Osteoblast (primary cell): Measurements from ENCODE around the gene SDHAF2. TPM values are rescaled to one million over a fixed set of nuclear protein-coding genes. Genes with fewer than 3 reads are reported as not detected.

Experiments
- DNase-seq: peaks from one replicate; pipeline ENCODE4 v3.0.0; 2011; ENCODE audit warnings: low spot score, mixed read lengths; ENCODE audit not compliant: insufficient read length; ENCODE audit errors: missing footprints
- H2AFZ ChIP-seq: 2 replicates; pipeline ENCODE4 v1.6.0; 2011; ENCODE audit warnings: mild to moderate bottlenecking, low read length
- H3K27ac ChIP-seq: 2 replicates; pipeline ENCODE4 v1.5.1; 2011; ENCODE audit warnings: mild to moderate bottlenecking, low read depth, low read length, moderate library complexity
- H3K27me3 ChIP-seq: 2 replicates; pipeline ENCODE4 v1.6.0; 2012; ENCODE audit warnings: mild to moderate bottlenecking, control low read depth, inconsistent platforms, low read length, moderate library complexity; ENCODE audit not compliant: insufficient read depth
- H3K36me3 ChIP-seq: 2 replicates; pipeline ENCODE4 v1.5.1; 2011; ENCODE audit warnings: mild to moderate bottlenecking, low read length, control low read depth, moderate library complexity; ENCODE audit not compliant: insufficient read depth
- H3K4me1 ChIP-seq: 2 replicates; pipeline ENCODE4 v1.5.1; 2011; ENCODE audit warnings: mild to moderate bottlenecking, low read length, control low read depth, moderate library complexity; ENCODE audit not compliant: insufficient read depth
- H3K4me2 ChIP-seq: 2 replicates; pipeline ENCODE4 v1.6.0; 2011; ENCODE audit warnings: mild to moderate bottlenecking, low read length; ENCODE audit not compliant: insufficient read depth
- H3K4me3 ChIP-seq: fragments of 200-600 bp; sonication (generic); 3 replicates; pipeline ENCODE4 v1.5.1; 2012; ENCODE audit warnings: mild to moderate bottlenecking, low read length, inconsistent platforms; ENCODE audit not compliant: insufficient read depth
- H3K79me2 ChIP-seq: 2 replicates; pipeline ENCODE4 v1.6.0; 2012; ENCODE audit warnings: mild to moderate bottlenecking, low read length, control low read depth, inconsistent platforms; ENCODE audit not compliant: insufficient read depth
- H3K9me3 ChIP-seq: 2 replicates; pipeline ENCODE4 v1.5.1; 2011; ENCODE audit warnings: low read depth, low read length, control low read depth
- H4K20me1 ChIP-seq: 2 replicates; pipeline ENCODE4 v1.6.0; 2012; ENCODE audit warnings: mild to moderate bottlenecking, low read length, control low read depth; ENCODE audit not compliant: insufficient read depth
- total RNA-seq: library from RNA; depleted of rRNA; stranded (reverse); fragments of >200 nt; gene quantifications from 2 replicates; pipeline ENCODE4 v1.2.3, GENCODE V29; 2012
- TF ChIP-seq, protein P1 (sequence below): IDR thresholded peaks from 2 replicates; pipeline ENCODE4 v1.5.1; 2011; ENCODE audit warnings: mild to moderate bottlenecking, low read depth, low read length, moderate library complexity; ENCODE audit errors: extremely low read depth

The SDHAF2 gene
- total RNA-seq, 1 donor = 46.3 TPM

DNA sequence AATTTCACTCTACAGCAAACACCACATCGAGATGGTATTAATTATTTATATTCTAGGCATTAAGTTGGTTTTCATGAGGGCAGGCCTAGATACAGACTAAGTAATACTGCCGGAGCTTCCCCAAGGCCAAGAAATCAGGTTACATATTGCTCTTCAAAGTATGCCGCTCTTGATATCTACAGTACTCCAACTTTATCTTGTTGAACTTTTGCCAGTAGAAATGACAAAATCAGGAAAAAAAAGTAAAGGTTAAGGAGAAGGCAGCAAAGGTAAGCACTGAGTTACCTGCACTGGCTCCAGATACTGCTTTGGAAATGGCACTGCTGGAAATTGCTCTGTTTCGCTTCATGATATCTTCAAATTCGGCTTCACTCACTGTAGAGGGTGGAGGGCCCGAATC is 14.5 kb upstream of the SDHAF2 start:
- no peaks in the 10 kb centered on the region for H3K9me3 ChIP-seq
- H3K36me3 ChIP-seq = peaks cover 94% of the 10 kb centered on the region
- peaks cover 35% of the 10 kb centered on the region for H3K79me2 ChIP-seq
- no peaks in the 10 kb centered on the region for H3K27me3 ChIP-seq
- TF ChIP-seq, protein P1, sequence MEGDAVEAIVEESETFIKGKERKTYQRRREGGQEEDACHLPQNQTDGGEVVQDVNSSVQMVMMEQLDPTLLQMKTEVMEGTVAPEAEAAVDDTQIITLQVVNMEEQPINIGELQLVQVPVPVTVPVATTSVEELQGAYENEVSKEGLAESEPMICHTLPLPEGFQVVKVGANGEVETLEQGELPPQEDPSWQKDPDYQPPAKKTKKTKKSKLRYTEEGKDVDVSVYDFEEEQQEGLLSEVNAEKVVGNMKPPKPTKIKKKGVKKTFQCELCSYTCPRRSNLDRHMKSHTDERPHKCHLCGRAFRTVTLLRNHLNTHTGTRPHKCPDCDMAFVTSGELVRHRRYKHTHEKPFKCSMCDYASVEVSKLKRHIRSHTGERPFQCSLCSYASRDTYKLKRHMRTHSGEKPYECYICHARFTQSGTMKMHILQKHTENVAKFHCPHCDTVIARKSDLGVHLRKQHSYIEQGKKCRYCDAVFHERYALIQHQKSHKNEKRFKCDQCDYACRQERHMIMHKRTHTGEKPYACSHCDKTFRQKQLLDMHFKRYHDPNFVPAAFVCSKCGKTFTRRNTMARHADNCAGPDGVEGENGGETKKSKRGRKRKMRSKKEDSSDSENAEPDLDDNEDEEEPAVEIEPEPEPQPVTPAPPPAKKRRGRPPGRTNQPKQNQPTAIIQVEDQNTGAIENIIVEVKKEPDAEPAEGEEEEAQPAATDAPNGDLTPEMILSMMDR = no peak
- no peak for DNase-seq
- no peak overlapping the region for H3K4me3 ChIP-seq
- no peak overlapping the region for H2AFZ ChIP-seq
- peaks cover 19% of the 10 kb centered on the region for H3K4me1 ChIP-seq
- H3K4me2 ChIP-seq = no peak overlapping the region
- H4K20me1 ChIP-seq = peaks cover 28% of the 10 kb centered on the region
- H3K27ac ChIP-seq = no peak overlapping the region

GRCh38 chr11:61416941-61417340 is 13.0 kb upstream of the SDHAF2 start:
- H4K20me1 ChIP-seq = peaks cover 38% of the 10 kb centered on the region
- H3K9me3 ChIP-seq = no peaks in the 10 kb centered on the region
- H3K27me3 ChIP-seq = no peaks in the 10 kb centered on the region
- TF ChIP-seq, protein P1 = no peak
- H3K4me2 ChIP-seq = no peak overlapping the region
- H3K27ac ChIP-seq = peak overlapping the region; percentile 69
- peaks cover 19% of the 10 kb centered on the region for H3K4me1 ChIP-seq
- peaks cover 44% of the 10 kb centered on the region for H3K79me2 ChIP-seq
- no peak overlapping the region for H3K4me3 ChIP-seq
- no peak for DNase-seq
- H2AFZ ChIP-seq = no peak overlapping the region
- H3K36me3 ChIP-seq = peaks cover 94% of the 10 kb centered on the region

- Histone ChIP-seq H3K4me3 (no peak overlapping the region), H2AFZ (no peak overlapping the region), H3K79me2 (peaks cover 51% of the 10 kb centered on the region), H3K4me1 (peaks cover 19% of the 10 kb centered on the region), H3K9me3 (no peaks in the 10 kb centered on the region), H4K20me1 (peaks cover 38% of the 10 kb centered on the region), H3K36me3 (peaks cover 94% of the 10 kb centered on the region), H3K27ac (peak overlapping the region; percentile 69), H3K4me2 (no peak overlapping the region), H3K27me3 (no peaks in the 10 kb centered on the region)
- no peak for DNase-seq
- TF ChIP-seq, protein P1 = no peak
Observed at GRCh38 chr11:61417670-61418069, 12.3 kb upstream of the SDHAF2 start.

DNA sequence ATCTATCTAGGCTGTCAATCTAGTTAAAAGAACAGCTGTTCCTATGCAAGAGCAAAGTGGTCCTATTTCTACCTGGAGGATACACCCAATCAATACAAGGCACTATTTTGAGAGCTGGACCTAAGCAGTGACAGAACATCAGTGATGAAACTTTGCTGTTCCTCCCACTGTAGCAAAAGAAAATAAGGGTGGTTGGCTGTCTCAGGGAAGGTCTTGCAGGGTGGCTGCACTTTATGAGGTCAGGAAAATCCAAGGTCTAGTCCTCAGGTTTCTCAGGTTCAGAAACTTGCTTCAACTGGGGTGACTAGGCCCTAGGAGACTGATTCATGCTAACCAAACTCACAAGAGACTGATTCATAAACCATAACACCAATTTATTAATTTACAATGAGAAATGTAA is 11.8 kb upstream of the SDHAF2 start:
- no peaks in the 10 kb centered on the region for H3K9me3 ChIP-seq
- no peak overlapping the region for H3K4me3 ChIP-seq
- peak overlapping the region; percentile 69 for H3K27ac ChIP-seq
- peaks cover 38% of the 10 kb centered on the region for H4K20me1 ChIP-seq
- peaks cover 18% of the 10 kb centered on the region for H3K4me1 ChIP-seq
- H3K4me2 ChIP-seq = no peak overlapping the region
- no peaks in the 10 kb centered on the region for H3K27me3 ChIP-seq
- no peak for DNase-seq
- no peak overlapping the region for H2AFZ ChIP-seq
- TF ChIP-seq, protein P1 = no peak
- peaks cover 91% of the 10 kb centered on the region for H3K36me3 ChIP-seq
- peaks cover 53% of the 10 kb centered on the region for H3K79me2 ChIP-seq
